ACC112 (cell line): Measurements from ENCODE around the gene DMRT1.

Experiments used
- H2AFZ ChIP-seq: fragments of 200-600 bp; sonication (generic); one replicate; pipeline ENCODE4 v1.6.0; 2017; ENCODE audit warnings: antibody characterized with exemption, low read length; ENCODE audit not compliant: unreplicated experiment
- H3K27ac ChIP-seq: fragments of 200-600 bp; sonication (generic); 2 replicates; pipeline ENCODE4 v1.5.1; 2014; ENCODE audit warnings: low read depth, mild to moderate bottlenecking, antibody characterized with exemption, low read length, moderate library complexity
- H3K27me3 ChIP-seq: fragments of 200-600 bp; sonication (generic); 2 replicates; pipeline ENCODE4 v1.6.1; 2014; ENCODE audit warnings: mild to moderate bottlenecking, antibody characterized with exemption, low read length, moderate library complexity, mixed read lengths; ENCODE audit not compliant: insufficient read depth
- H3K36me3 ChIP-seq: fragments of 200-600 bp; sonication (generic); 2 replicates; pipeline ENCODE4 v1.6.1; 2016; ENCODE audit warnings: mild to moderate bottlenecking, antibody characterized with exemption, low read length, moderate library complexity, mixed read lengths; ENCODE audit not compliant: insufficient read depth
- H3K4me1 ChIP-seq: fragments of 200-600 bp; sonication (generic); one replicate; pipeline ENCODE4 v1.6.1; 2016; ENCODE audit warnings: low read length, mixed read lengths; ENCODE audit not compliant: insufficient read depth, unreplicated experiment, control insufficient read depth
- H3K4me3 ChIP-seq: fragments of 200-600 bp; sonication (generic); 2 replicates; pipeline ENCODE4 v1.5.1; 2014; ENCODE audit warnings: mild to moderate bottlenecking, low read depth, low read length
- H3K79me2 ChIP-seq: fragments of 200-600 bp; sonication (generic); one replicate; pipeline ENCODE4 v1.6.0; 2016; ENCODE audit warnings: low read length; ENCODE audit not compliant: control insufficient read depth, unreplicated experiment, insufficient read depth

The DMRT1 gene

DNA sequence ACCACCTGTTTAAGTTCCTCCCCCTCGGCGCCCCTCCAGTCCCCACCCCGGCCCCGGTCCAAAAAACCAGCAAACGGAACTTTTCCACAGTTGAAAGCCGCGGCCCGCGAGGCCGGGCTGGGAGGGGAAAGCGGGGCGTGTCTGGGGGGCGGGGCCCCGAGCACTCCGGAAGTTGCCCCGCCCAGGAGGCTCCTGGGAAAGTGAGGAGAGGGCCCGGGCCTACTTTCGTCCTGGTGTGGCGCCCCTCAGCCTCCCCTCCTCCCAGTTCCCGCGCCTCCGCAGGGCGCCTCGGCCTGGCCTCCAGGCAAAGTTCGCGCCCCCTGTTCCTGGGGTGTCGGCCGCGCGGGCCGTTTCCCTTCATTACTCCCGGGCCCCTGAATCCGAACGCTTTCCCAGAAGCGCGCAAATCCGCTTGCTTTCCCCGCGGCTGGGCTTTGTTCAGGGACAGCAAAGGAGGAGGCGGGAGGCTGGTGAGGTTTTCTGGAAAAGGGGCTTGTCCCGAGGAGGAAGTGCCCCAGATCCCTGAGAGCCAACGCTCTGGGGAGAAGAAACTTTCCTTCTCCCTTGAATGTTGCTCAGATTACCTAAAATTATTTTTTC lies 130.5 kb downstream of the DMRT1 start:
- Histone ChIP-seq H2AFZ (no peak overlapping the region), H3K27me3 (peaks cover 96% of the 10 kb centered on the region), H3K4me3 (no peak overlapping the region)

DNA sequence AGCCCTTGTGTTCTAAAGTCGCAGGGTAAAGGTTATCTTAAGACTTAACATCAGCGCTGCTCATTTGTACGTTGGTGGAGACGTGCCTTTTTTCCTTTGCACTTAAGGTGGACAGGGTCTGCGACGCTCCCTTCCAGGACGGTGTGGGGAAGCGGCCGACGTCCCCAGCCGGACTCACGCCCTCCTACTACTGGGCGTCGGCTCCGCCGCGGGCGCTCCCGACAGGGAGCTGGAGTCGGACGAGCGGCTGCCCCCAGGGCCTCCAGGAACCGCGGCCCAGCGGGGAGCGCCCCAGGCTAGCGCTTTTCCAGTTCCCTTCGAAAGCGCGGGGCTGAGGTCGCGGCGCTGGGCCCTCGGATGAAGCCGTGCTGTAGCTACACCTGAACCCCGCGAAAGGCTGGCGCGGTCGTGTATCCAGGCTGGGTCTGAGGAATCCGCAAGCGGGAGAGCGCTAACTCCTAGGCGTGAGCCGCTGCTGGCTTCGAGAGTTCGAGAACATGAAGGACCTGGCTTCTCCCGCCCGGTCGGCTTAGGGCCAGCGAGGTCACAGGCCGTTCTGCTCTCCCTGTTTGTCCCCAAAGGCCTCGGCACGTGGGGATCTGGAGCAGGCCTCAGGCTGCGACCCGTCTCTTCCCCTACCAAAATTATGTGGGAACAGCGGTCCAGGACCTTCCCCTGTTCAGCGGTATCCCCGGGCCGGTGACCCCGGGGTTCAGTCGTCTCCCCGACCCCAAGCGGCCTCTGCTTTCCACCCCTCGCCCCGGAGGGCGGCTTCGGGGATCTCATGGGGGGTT lies 131.2 kb downstream of the DMRT1 start:
- Histone ChIP-seq H3K79me2 (no peaks in the 10 kb centered on the region), H3K27ac (no peak overlapping the region), H3K36me3 (no peaks in the 10 kb centered on the region), H2AFZ (no peak overlapping the region), H3K4me1 (no peaks in the 10 kb centered on the region), H3K27me3 (peaks cover 94% of the 10 kb centered on the region), H3K4me3 (no peak overlapping the region)

More for the DNA sequence above, 130.5 kb downstream of the DMRT1 start:
- H3K36me3 ChIP-seq = no peaks in the 10 kb centered on the region
- no peaks in the 10 kb centered on the region for H3K4me1 ChIP-seq
- no peaks in the 10 kb centered on the region for H3K79me2 ChIP-seq
- no peak overlapping the region for H3K27ac ChIP-seq

DNA sequence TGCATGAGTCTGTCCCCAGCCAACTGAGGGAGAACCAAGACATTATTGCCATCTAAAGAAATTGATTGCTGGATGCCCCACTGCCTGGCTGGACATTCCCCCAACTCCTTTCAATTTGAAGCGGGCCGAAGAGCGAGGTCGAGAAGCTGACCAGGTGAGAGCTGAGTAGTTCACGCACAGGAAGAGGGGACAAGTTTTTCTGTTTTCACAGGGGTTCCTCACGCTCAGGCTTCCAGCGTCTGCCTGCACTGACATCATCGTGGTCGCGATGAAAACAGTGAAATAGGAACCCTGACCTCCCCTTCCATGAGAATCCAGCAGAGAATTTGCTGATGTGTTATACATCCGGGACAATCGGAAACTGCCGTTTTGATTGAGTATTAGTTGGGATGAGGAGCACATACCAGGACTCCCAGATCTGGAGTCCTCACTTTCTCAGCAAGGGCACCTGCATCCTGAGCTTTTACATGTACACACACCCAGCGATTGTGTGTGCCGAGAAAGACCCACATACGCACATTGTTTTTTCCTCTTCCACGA lies 131.9 kb downstream of the DMRT1 start:
- H3K4me3 ChIP-seq = no peak overlapping the region
- H2AFZ ChIP-seq = no peak overlapping the region
- no peaks in the 10 kb centered on the region for H3K4me1 ChIP-seq
- peaks cover 94% of the 10 kb centered on the region for H3K27me3 ChIP-seq
- H3K27ac ChIP-seq = no peak overlapping the region
- H3K79me2 ChIP-seq = no peaks in the 10 kb centered on the region
- H3K36me3 ChIP-seq = no peaks in the 10 kb centered on the region

DNA sequence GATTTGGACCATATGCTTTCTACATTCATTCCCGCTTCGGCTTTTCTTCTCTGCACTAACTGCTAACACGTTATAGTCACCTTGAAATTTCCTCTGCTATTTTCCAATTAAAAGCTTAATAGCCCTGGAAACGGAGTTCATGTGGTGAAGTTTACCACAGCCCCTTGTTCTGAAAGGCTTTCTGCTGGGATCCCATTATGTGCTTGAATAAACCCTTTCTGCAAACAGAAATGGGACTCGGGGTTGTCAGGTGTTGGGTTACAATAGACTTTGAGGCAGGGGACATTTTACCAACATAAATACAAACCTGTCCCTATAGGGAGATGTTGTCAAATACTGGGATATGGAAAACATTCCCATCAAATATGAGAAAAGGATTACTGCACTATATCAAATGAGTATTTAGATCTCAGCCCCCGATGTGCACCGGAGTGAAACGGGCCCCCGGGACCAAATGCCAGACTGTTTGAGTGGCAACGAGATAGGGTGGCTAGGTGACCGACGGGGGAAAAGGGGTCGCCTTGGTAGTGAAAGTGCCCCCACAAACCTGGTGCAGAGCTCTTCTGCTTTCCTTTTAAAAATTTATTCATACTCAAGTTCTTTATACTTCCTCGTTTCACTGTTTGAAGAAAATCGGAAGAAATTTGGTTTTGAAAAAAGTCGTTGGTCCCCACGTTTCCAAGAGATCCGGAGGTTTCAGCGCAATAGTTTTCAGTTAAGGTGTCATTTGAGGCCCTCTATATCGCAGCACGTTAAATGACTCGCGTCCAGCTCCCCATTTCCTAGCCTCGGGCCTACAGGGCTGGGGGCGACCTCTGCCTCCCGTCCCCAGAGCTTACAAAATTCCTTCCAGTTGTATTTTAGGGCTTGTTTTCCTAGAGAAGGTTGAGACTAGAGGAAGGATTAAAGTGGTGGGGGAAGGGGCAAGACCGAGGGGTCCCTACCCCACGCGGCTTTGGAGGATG lies 132.8 kb downstream of the DMRT1 start:
- no peaks in the 10 kb centered on the region for H3K4me1 ChIP-seq
- H3K36me3 ChIP-seq = no peaks in the 10 kb centered on the region

DNA sequence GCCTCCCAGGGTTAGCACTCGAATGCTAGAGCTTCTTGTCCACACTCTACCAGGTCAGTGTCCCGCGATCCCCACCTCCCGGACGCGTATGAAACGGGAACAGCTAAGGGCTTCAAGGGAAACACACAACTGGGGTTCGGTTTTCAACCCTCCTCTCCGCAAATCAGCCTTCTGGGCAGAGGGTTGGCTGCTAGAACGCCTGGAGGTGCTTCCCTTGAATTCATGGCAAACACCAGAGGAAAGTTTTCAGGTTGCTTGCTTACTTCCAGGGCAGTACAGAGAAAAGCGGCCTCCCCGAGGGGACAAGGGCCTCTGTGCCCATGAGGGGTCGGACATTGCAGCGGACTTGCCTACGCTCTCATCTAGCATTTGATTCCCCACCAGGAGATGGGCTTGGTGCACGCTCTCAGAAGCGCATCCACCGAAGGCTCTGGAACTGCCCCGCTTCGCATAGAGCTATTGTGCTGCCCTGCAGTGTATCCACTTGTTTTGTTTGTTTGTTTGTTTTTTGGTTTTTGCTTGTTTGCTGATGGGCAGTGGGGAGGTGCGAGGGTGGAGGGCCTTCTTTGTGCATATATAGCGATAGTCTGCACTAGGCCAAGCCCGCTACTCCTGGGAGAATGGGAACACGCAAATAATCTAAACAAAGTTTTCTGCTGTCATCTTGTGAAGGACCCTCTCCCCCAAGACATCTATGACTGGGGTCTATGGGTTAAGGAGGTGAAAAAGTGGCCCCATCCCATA lies 133.7 kb downstream of the DMRT1 start:
- H3K4me3 ChIP-seq = no peak overlapping the region
- peaks cover 85% of the 10 kb centered on the region for H3K27me3 ChIP-seq
- H3K36me3 ChIP-seq = no peaks in the 10 kb centered on the region

More for the DNA sequence above, 132.8 kb downstream of the DMRT1 start:
- no peak overlapping the region for H3K27ac ChIP-seq
- H3K79me2 ChIP-seq = no peaks in the 10 kb centered on the region
- no peak overlapping the region for H3K4me3 ChIP-seq
- H2AFZ ChIP-seq = no peak overlapping the region
- H3K27me3 ChIP-seq = peaks cover 94% of the 10 kb centered on the region

DNA sequence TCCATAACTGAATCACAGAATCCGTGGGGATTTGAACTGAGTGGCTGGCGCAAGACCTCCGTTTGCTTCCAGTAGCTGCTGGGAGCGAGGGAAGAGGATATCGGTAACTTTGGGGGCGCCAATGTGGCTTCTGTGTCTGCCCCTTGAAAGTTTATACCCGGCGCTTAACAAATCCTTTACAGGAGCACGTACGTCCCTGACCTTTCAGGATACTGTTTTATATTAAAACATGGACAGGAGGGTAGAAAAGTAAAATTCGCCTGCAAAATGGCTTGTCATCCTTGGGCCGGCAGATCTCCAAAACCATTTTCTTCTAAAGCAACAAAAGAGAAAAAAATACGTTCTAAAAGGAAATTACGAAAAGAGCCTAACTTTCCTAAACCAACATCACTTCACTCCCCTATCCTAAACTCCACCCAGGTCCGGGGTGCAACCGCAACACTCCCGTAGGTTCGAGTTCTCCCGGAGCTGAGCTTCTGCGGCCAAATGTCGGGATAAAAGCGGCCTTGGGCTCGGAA lies 134.3 kb downstream of the DMRT1 start:
- no peak overlapping the region for H3K4me3 ChIP-seq
- H3K79me2 ChIP-seq = no peaks in the 10 kb centered on the region
- peaks cover 82% of the 10 kb centered on the region for H3K27me3 ChIP-seq
- H3K27ac ChIP-seq = no peak overlapping the region
- no peaks in the 10 kb centered on the region for H3K36me3 ChIP-seq
- no peaks in the 10 kb centered on the region for H3K4me1 ChIP-seq
- no peak overlapping the region for H2AFZ ChIP-seq

More for the DNA sequence above, 133.7 kb downstream of the DMRT1 start:
- Histone ChIP-seq H3K4me1 (no peaks in the 10 kb centered on the region), H2AFZ (no peak overlapping the region), H3K79me2 (no peaks in the 10 kb centered on the region), H3K27ac (no peak overlapping the region)

DNA sequence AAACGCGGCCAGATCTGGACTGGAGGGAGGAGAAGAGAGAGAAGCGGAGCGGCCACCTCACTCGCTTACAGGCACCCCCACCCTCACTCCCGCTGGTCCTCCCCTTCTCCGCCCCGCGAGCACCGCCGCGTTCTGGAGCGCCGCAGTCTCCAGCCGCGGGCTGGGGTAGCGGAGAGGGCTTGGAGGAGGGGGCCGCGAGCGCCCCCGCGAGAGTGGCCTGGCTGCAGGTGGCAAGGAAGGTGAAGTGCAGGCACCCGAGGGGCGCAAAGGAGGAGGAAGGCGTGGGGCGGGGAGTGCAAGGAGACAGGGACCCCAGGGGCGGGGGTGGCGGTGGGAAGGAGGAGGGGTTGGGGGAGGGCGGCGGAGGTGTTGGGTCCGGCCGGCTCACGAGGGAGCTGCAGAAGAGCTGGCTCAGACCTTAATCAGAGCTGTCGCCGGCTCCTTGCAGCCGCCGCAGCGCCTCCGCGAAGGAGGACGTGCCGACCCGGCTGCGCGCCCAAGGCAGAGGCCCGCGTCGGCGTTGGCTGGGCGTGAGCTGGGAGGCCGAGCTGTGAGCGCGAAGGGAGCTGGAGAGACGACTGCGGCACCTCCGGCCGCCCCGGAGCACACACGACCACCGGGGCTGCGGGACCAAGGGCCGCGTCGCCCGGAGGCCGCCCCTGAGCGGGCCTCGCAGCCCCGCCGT lies 134.9 kb downstream of the DMRT1 start, which contains the start of gene DMRT3:
DMRT3 (plus strand) TSS at position 398 of the 685 bp plus-strand sequence. CDS start 347 bp downstream, outside the sequence.
- Histone ChIP-seq H3K79me2 (no peaks in the 10 kb centered on the region), H3K27me3 (peaks cover 77% of the 10 kb centered on the region), H3K27ac (no peak within 1 kb of the TSS), H3K4me1 (no peaks in the 10 kb centered on the region), H3K36me3 (no peaks in the 10 kb centered on the region), H2AFZ (no peak within 1 kb of the TSS), H3K4me3 (no peak within 1 kb of the TSS)

DNA sequence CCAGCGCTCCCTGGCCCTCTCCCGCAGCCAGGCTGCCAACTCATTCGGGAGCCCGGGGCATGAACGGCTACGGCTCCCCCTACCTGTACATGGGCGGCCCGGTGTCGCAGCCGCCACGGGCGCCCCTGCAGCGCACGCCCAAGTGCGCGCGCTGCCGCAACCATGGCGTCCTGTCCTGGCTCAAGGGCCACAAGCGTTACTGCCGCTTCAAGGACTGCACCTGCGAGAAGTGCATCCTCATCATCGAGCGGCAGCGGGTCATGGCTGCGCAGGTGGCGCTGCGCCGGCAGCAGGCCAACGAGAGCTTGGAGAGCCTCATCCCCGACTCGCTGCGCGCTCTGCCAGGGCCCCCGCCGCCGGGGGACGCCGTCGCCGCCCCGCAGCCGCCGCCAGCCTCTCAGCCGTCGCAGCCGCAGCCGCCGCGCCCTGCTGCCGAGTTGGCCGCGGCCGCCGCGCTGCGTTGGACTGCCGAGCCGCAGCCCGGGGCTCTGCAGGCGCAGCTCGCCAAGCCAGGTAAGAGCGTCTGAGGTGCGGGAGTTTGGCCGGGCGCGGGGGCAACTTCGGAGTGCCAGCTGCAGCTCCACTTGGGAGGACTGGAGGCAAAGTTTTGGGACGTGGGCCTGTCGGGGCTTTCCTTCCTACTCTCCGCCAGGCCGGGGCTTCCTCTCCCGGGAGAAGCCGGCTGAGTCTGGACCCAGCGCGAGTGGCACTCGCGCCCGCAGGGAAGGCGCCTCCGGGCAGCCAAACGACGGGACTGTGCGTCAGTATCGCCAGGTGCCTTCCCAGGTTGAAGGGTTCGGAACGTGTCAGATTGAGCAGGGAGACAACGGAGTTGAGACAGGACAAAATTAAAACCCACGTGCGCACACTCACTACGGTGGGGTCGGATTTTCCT lies 135.7 kb downstream of the DMRT1 start:
- Histone ChIP-seq H3K79me2 (no peaks in the 10 kb centered on the region), H3K27me3 (peaks cover 81% of the 10 kb centered on the region), H3K36me3 (no peaks in the 10 kb centered on the region), H3K4me3 (no peak overlapping the region), H3K4me1 (no peaks in the 10 kb centered on the region), H2AFZ (no peak overlapping the region), H3K27ac (no peak overlapping the region)
